ENCODE results near the gene OR6P1.

DNA sequence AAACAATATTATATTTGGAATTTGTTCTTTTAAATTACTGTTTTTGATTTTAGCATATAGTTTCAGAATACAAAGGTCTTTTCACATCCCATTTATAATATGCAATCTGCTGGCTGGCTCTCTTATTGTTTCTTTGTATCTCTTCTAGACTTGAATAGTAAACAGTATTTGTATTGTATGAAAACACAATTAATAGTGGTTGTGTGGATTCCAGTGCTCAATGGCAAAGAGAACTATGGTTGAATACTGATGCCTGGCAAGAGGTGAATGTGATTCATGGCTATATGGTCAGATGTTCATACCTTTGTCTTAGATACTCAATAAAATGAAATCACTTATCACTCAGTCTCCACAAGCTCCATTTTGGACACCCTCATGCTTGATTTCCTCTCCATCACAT is 53.4 kb downstream of the OR6P1 start:
- TF ChIP-seq, protein P1, sequence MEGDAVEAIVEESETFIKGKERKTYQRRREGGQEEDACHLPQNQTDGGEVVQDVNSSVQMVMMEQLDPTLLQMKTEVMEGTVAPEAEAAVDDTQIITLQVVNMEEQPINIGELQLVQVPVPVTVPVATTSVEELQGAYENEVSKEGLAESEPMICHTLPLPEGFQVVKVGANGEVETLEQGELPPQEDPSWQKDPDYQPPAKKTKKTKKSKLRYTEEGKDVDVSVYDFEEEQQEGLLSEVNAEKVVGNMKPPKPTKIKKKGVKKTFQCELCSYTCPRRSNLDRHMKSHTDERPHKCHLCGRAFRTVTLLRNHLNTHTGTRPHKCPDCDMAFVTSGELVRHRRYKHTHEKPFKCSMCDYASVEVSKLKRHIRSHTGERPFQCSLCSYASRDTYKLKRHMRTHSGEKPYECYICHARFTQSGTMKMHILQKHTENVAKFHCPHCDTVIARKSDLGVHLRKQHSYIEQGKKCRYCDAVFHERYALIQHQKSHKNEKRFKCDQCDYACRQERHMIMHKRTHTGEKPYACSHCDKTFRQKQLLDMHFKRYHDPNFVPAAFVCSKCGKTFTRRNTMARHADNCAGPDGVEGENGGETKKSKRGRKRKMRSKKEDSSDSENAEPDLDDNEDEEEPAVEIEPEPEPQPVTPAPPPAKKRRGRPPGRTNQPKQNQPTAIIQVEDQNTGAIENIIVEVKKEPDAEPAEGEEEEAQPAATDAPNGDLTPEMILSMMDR (conservative IDR thresholded peaks at IDR 0.05; ENCODE audit: low read length), result no peak
- TF ChIP-seq EZH2phosphoT487 (IDR thresholded peaks at IDR 0.05; ENCODE audit: borderline replicate concordance, low read depth, low read length), result no peak

Measured in OCI-LY7 (cell line).